Measurements from ENCODE around the gene ADAMTS10. TPM values are rescaled to one million over a fixed set of nuclear protein-coding genes. Genes with fewer than 3 reads are reported as not detected.

ADAMTS10 gene
- total and polyA plus RNA-seq, 2 of the 8 experiments (the other 6 are each of a cell fraction or from before 2014, with no cell fraction given), result 6.9 to 17.4 TPM

DNA sequence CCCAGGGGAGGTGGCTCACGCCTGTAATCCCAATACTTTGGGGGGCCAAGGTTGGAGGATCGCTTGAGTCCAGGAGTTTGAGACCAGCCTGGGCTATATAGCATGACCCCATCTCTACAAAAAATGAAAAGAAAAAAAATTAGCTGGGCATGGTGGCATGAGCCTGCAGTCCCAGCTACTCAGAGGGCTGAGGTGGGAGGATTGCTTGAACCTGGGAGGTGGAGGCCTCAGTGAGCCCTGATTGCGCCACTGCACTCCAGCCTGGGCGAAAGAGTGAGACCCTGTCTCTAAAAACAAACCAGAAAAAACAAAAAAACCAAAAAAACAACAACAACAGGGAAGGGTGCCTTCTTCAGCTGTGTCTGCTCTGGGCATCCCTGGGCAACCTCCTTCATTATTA lies 32.8 kb downstream of the ADAMTS10 start (continued):
- TF ChIP-seq, protein P1, sequence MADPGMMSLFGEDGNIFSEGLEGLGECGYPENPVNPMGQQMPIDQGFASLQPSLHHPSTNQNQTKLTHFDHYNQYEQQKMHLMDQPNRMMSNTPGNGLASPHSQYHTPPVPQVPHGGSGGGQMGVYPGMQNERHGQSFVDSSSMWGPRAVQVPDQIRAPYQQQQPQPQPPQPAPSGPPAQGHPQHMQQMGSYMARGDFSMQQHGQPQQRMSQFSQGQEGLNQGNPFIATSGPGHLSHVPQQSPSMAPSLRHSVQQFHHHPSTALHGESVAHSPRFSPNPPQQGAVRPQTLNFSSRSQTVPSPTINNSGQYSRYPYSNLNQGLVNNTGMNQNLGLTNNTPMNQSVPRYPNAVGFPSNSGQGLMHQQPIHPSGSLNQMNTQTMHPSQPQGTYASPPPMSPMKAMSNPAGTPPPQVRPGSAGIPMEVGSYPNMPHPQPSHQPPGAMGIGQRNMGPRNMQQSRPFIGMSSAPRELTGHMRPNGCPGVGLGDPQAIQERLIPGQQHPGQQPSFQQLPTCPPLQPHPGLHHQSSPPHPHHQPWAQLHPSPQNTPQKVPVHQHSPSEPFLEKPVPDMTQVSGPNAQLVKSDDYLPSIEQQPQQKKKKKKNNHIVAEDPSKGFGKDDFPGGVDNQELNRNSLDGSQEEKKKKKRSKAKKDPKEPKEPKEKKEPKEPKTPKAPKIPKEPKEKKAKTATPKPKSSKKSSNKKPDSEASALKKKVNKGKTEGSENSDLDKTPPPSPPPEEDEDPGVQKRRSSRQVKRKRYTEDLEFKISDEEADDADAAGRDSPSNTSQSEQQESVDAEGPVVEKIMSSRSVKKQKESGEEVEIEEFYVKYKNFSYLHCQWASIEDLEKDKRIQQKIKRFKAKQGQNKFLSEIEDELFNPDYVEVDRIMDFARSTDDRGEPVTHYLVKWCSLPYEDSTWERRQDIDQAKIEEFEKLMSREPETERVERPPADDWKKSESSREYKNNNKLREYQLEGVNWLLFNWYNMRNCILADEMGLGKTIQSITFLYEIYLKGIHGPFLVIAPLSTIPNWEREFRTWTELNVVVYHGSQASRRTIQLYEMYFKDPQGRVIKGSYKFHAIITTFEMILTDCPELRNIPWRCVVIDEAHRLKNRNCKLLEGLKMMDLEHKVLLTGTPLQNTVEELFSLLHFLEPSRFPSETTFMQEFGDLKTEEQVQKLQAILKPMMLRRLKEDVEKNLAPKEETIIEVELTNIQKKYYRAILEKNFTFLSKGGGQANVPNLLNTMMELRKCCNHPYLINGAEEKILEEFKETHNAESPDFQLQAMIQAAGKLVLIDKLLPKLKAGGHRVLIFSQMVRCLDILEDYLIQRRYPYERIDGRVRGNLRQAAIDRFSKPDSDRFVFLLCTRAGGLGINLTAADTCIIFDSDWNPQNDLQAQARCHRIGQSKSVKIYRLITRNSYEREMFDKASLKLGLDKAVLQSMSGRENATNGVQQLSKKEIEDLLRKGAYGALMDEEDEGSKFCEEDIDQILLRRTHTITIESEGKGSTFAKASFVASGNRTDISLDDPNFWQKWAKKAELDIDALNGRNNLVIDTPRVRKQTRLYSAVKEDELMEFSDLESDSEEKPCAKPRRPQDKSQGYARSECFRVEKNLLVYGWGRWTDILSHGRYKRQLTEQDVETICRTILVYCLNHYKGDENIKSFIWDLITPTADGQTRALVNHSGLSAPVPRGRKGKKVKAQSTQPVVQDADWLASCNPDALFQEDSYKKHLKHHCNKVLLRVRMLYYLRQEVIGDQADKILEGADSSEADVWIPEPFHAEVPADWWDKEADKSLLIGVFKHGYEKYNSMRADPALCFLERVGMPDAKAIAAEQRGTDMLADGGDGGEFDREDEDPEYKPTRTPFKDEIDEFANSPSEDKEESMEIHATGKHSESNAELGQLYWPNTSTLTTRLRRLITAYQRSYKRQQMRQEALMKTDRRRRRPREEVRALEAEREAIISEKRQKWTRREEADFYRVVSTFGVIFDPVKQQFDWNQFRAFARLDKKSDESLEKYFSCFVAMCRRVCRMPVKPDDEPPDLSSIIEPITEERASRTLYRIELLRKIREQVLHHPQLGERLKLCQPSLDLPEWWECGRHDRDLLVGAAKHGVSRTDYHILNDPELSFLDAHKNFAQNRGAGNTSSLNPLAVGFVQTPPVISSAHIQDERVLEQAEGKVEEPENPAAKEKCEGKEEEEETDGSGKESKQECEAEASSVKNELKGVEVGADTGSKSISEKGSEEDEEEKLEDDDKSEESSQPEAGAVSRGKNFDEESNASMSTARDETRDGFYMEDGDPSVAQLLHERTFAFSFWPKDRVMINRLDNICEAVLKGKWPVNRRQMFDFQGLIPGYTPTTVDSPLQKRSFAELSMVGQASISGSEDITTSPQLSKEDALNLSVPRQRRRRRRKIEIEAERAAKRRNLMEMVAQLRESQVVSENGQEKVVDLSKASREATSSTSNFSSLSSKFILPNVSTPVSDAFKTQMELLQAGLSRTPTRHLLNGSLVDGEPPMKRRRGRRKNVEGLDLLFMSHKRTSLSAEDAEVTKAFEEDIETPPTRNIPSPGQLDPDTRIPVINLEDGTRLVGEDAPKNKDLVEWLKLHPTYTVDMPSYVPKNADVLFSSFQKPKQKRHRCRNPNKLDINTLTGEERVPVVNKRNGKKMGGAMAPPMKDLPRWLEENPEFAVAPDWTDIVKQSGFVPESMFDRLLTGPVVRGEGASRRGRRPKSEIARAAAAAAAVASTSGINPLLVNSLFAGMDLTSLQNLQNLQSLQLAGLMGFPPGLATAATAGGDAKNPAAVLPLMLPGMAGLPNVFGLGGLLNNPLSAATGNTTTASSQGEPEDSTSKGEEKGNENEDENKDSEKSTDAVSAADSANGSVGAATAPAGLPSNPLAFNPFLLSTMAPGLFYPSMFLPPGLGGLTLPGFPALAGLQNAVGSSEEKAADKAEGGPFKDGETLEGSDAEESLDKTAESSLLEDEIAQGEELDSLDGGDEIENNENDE (IDR thresholded peaks at IDR 0.05; ENCODE audit: insufficient replicate concordance, low read length), result no peak
- TF ChIP-seq TBP (IDR thresholded peaks at IDR 0.05; ENCODE audit: low read depth, low read length) (no peak), EZH2 (IDR thresholded peaks at IDR 0.05; ENCODE audit: low read depth, low read length, severe bottlenecking) (no peak), MAFK (IDR thresholded peaks at IDR 0.05; ENCODE audit: low read depth, low read length) (no peak), GTF2F1 (IDR thresholded peaks at IDR 0.05; ENCODE audit: borderline replicate concordance, low read depth, low read length) (no peak), POLR2AphosphoS5 (IDR thresholded peaks at IDR 0.05; ENCODE audit: low read depth, low read length) (no peak), ASH2L (IDR thresholded peaks at IDR 0.05; ENCODE audit: low read length) (no peak), SUZ12 (IDR thresholded peaks at IDR 0.05; ENCODE audit: low read length) (no peak), TEAD4 (IDR thresholded peaks at IDR 0.05; ENCODE audit: low read depth, low read length) (no peak), TCF12 (IDR thresholded peaks at IDR 0.05; ENCODE audit: low read depth, low read length) (no peak), KDM5A (IDR thresholded peaks at IDR 0.05; ENCODE audit: low read length) (no peak), BACH1 (IDR thresholded peaks at IDR 0.05; ENCODE audit: low read length) (no peak), CBX5 (IDR thresholded peaks at IDR 0.05; ENCODE audit: low read depth, low read length) (no peak)
